ENCODE measurements around the gene LGI2.

The LGI2 gene

DNA sequence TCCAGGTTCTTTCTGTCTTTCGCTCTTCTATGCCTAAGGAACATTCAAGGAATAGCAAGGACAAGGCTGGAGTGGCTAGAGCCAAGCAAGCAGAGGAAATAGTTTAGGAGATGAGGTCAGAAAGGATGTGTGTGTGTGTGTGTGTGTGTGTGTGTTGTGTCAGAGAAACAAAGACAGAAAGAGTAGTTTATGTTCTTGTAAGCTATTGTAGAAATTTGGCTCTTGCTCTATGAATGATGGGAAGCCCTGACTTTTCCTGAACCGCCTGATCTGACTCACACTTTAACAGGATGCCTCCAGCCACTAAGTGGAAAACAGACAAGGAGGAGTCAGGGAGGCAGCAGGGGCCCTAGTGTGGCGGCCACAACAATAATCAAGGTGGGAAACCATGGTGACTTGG lies 39.7 kb downstream of the LGI2 start:
- no peak for DNase-seq

DNA sequence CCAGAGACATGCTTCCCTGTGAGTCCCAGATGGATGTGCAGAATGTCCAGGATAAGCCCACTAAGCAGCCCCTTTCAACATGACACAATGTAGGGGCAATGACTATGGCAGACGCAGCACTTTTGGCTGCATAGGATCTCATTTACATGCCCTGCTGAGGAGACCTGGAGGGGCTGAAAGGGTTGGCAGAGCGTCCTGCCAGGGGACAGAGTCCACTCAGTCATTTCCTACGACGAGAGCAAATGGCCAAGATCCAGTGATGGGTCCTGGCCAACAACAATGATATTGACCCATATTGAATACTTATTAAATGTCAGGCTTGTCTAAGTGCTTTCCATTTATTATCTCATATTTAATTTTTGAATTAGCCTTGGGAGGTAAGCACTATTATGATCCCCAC lies 41.4 kb downstream of the LGI2 start:
- DNase-seq = no peak

- no peak for DNase-seq
Measured at GRCh38 chr4:24988776-24989175, 42.0 kb downstream of the LGI2 start.

DNA sequence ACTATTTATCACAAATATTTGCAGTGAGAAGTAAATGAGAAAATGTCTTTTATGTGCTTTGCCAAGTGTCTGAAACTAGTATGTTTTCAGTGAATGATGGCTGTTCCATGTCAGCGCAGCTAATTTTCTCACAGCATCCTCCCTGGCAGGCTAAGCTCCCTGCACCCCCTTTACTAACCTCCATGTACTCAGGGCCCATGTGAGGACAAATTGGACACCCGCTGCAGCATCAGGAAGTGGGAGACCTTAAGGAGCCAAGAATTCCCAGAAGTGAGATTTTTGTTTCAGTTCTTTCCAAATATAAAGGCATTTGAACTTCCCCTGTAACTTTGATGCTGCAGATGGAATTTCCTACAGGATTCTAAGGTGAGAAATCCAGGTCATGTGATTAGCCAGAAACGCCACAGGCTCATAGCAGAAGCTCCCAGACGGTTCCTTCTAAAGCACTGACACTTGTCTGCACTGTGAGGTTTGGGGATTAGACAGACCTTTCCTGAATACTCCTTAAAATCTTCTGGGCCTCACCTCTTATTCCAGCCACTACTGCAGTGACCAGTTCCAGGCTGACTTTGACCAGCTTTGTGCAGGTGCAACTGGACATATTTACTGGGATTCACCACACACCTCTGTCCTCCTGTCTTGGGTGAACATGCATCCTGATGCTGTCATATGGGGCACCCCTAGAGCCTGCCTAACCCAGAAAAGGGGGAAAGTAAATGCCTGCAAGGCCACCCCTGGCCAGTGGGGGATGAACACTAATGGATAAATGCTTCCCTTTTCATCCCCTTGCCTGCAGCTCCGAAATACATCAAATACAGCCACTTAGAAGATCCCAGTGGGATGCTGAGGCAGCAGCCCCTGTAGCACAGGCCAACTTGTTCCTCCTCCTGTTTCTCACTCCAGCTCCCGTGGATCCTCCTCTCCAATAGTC lies 45.9 kb downstream of the LGI2 start:
- no peak for DNase-seq

GRCh38 chr4:24980740-24981139 lies 50.0 kb downstream of the LGI2 start:
- no peak for DNase-seq

DNA sequence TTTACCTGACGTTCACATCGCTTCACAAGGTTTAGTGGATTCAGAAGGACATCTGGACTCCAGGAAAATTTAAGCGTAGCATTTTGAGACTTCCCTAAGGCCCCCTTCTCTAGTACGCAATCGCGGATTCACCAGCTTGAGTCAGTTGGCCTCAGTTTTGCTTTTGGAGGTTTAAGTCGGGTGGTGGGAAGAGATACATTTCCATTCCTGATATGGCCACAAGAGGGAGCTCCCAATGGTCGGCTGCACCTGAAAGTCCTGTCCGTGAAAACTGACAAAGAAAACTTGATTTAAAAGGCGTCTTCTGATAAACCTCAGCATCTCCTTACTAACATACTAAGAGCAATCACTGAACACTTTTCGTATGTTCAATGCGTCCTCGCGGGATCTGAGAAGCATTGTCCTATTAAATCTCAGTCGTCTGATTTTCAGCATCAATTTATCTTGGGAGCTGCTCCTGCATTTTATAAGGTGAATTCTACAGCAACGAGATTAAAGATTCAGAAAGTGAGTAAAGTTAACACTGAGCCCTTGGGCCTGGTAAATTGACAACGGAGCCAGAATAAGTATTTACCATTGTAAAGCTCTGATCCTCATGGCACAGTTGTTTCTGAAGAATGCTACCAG lies 50.6 kb downstream of the LGI2 start:
- DNase-seq = no peak

DNA sequence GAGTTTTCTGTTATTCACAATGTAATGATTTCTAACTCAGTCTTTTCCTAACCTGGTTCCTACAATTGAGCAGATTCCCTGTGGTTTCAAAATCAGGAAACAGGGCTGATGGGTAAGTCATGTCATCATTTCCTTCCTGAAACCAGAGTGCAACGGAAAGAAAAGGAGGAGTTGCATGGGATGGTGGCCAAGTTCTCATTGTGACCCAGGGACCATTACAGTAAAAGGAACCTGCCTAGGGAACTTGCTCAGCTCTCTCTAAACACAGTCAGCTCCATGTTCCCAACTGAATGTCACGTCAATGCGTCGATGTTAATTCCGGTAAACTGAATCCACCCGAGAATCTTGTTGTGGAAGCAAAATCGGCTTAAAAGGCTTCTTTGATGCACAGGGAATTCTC lies 51.2 kb downstream of the LGI2 start:
- DNase-seq = no peak

GRCh38 chr4:24978291-24979075 lies 52.3 kb downstream of the LGI2 start:
- DNase-seq = no peak

DNA sequence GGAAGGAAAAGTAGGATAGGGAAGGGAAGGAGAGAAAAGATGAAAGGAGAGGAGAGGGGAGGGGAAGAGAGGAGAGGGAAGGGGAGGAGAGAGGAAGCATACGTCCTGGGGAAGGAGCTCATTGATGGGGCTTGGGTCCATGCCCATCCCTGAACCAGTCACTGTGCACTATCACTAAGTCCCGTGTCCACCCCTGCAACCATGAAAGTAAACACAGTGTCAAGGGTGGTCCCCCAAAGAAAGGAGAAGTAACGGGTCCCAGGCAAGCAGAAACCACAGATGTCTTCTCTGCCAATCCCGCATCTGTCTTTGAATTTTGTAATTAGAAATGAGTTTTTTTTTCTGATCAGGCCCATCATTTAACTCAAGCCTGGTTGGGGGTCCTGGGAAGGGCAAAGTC lies 55.2 kb downstream of the LGI2 start:
- no peak for DNase-seq

GRCh38 chr4:24973747-24974601 lies 56.8 kb downstream of the LGI2 start:
- DNase-seq = no peak

DNA sequence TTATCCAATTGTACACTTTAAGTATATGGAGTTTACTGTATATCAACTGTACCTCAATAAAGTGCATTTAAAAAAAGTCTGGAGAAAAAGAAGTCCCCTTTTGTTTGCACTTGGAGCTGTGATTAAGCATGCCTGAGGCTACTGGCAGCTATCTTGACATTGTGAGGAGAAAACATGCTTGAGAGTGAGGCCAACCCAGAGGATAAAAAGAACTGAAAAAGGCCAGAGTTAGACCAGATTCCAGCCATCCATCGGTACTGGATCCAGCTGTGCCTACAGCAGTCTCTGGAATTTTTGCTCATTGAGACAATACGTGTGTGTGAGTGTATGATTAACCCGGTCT lies 57.4 kb downstream of the LGI2 start:
- no peak for DNase-seq

DNA sequence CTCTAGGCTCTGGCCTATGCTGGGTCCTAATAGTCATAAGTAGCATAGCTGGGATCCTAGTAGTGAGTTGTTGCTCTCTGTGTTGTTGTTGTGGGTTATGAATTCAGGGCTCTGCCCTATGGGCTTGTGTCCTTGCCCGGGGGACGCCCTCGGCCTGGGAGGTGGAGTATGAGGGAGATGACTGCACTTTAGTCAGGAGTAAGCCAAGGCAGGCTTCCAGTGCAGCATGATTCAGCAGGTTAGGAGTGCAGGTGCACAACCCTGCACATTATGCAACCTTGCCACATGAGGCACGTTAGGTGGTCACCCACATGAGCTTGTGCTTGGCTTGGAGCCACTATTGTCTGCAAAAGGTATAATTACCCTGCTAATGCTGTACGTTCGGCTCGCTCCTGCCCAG lies 59.6 kb downstream of the LGI2 start:
- no peak for DNase-seq

- DNase-seq = no peak
Measured at GRCh38 chr4:24970635-24971034, 60.1 kb downstream of the LGI2 start.

DNA sequence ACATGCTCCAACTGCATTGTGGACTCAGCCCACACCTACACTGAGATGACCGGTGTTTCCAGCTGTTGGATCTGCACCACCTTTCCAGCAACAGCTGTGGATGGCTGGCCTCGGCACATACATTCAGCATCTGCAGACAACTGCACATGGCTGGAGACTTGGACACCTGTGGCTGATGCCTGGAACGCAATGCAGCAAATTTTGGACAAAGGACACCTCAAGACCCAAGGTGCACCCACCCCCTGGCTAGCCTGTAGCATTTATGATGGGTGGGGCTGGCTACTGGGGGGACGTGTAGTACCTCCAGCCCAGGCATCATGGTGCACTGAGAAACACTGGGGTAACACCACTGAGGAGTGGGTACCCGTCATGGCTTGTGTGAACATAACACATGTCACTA lies 60.6 kb downstream of the LGI2 start:
- DNase-seq = no peak

GRCh38 chr4:24969486-24969885 lies 61.3 kb downstream of the LGI2 start:
- DNase-seq = no peak

- no peak for DNase-seq
Measured at GRCh38 chr4:24968992-24969391, 61.8 kb downstream of the LGI2 start.

DNA sequence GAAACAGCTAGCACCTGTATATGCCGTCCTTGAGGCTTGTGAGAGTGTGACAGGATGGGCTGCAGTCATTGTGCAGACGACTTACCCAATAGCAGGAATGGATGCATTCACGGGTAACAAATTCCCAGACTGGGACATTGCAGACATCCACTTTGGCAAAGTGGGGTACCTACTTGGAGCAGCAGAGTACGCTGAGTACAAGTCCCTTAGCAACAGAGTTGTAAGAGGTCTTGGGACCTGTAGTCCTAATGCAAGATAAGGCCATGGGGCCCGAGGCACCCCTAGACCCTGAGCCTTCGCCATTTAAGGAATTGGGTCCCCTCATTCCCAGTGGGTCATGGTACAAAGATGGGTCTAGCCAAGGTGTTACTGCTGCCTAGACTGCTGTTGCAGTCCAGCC lies 62.5 kb downstream of the LGI2 start:
- DNase-seq = no peak

- no peak for DNase-seq
Measured at GRCh38 chr4:24967346-24967745, 63.4 kb downstream of the LGI2 start.

- no peak for DNase-seq
Measured at GRCh38 chr4:24966076-24966475, 64.7 kb downstream of the LGI2 start.

DNA sequence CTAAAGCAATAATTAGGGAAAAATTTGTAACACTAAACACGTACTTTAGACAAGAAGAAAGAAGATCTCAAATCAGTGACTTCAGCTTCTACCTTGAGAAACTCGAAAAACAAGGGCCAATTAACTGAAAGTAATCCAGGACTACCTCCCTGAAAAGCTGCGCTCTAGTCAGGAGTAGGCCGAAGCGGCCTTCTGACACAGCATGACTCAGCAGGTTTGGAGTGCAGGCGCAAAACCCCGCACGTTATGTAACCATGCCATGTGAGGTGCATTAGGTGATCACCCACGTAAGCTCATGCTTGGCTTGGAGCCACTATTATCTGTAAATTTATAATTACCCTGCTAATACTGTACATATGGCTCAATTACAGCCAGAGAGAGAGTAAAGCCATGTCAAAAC lies 65.1 kb downstream of the LGI2 start:
- no peak for DNase-seq

DNA sequence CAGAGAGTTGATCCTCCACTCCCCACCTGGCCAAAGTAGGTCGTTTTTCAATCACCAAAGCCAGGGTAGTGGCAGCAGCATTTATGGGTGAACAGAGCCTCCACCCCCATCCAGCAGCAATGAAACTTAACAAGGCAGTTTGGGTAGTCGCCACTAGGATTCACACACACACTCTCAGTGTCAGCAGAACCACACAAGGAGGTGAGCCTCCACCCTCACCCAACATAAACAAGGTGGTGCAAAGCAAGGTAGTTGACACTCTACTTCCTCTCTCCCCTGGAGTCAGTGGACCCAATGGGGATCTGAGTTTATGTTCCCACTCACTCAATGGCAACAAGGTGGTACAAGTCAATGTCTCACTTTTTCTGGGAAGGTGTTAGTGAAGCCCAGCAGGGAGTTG lies 67.5 kb downstream of the LGI2 start:
- DNase-seq = no peak

- DNase-seq = no peak
Measured at GRCh38 chr4:24957886-24958285, 72.9 kb downstream of the LGI2 start.

GRCh38 chr4:24956763-24957162 lies 74.0 kb downstream of the LGI2 start:
- DNase-seq = no peak
